G401.6 (cell line): ENCODE data around the gene KDM4C.
"Not testable (repeated sequence)": the region's sequence is repeated elsewhere in the genome, so short reads cannot be mapped to it uniquely, and the experiment has no call there.

Source experiments
- FAIRE-seq: peaks from 2 replicates; lab custom pipeline; 2012; peaks lifted over from hg19 to GRCh38; lab: Jason Lieb, UNC

KDM4C gene

GRCh38 chr9:6764523-6764922 is 6.8 kb downstream of the KDM4C start:
- no peak for FAIRE-seq

GRCh38 chr9:6764950-6765349 is 7.2 kb downstream of the KDM4C start:
- FAIRE-seq, result no peak

GRCh38 chr9:6765396-6765795 is 7.6 kb downstream of the KDM4C start:
- FAIRE-seq, result no peak

GRCh38 chr9:6766606-6767005 is 8.8 kb downstream of the KDM4C start:
- FAIRE-seq, result no peak

- not testable (repeated sequence) for FAIRE-seq
These were observed 10.8 kb downstream of the KDM4C start for GRCh38 chr9:6768587-6768986.

GRCh38 chr9:6771722-6772121 is 13.9 kb downstream of the KDM4C start:
- no peak for FAIRE-seq

GRCh38 chr9:6777213-6777902 is 19.6 kb downstream of the KDM4C start:
- no peak for FAIRE-seq

- FAIRE-seq, result no peak
These were observed 21.9 kb downstream of the KDM4C start for GRCh38 chr9:6779417-6780241.

- no peak for FAIRE-seq
These were observed 22.9 kb downstream of the KDM4C start for GRCh38 chr9:6780690-6781089.

GRCh38 chr9:6781476-6781875 is 23.7 kb downstream of the KDM4C start:
- FAIRE-seq, result no peak

GRCh38 chr9:6782345-6782744 is 24.6 kb downstream of the KDM4C start:
- FAIRE-seq, result no peak

GRCh38 chr9:6782981-6783380 is 25.2 kb downstream of the KDM4C start:
- no peak for FAIRE-seq

GRCh38 chr9:6783753-6784152 is 26.0 kb downstream of the KDM4C start:
- no peak for FAIRE-seq

- no peak for FAIRE-seq
These were observed 27.9 kb downstream of the KDM4C start for GRCh38 chr9:6785682-6786081.

GRCh38 chr9:6787793-6788161 is 30.0 kb downstream of the KDM4C start:
- FAIRE-seq, result no peak

GRCh38 chr9:6788162-6789016 is 30.6 kb downstream of the KDM4C start:
- FAIRE-seq, result no peak

GRCh38 chr9:6789017-6789338 is 31.2 kb downstream of the KDM4C start:
- FAIRE-seq, result not testable (repeated sequence)

GRCh38 chr9:6790866-6791265 is 33.1 kb downstream of the KDM4C start:
- FAIRE-seq, result no peak

- FAIRE-seq, result no peak
These were observed 35.4 kb downstream of the KDM4C start for GRCh38 chr9:6793203-6793602.

GRCh38 chr9:6794936-6795335 is 37.2 kb downstream of the KDM4C start:
- no peak for FAIRE-seq

GRCh38 chr9:6802926-6803325 is 45.2 kb downstream of the KDM4C start:
- FAIRE-seq, result no peak

GRCh38 chr9:6805532-6805931 is 47.8 kb downstream of the KDM4C start:
- no peak for FAIRE-seq

GRCh38 chr9:6806318-6806717 is 48.5 kb downstream of the KDM4C start:
- not testable (repeated sequence) for FAIRE-seq
